GM13976 (cell line): ENCODE data around the gene ACSF3.

ENCODE experiments used
- DNase-seq: peaks from one replicate; pipeline ENCODE4 v3.0.0; 2012; ENCODE audit warnings: low spot score
- in situ Hi-C: fragments of 300-500 bp; cut with MboI; formaldehyde crosslinking; loops from one replicate; pipeline ENCODE4 v1.12.0; 2022; ENCODE audit warnings: low sequenced_read_pairs, mixed read lengths, inconsistent platforms; ENCODE audit not compliant: unreplicated experiment
- TF ChIP-seq, protein P1 (sequence below): IDR thresholded peaks from 2 replicates; pipeline ENCODE4 v1.5.1; 2012; ENCODE audit warnings: borderline replicate concordance, mild to moderate bottlenecking; ENCODE audit not compliant: insufficient read depth; ENCODE audit errors: extremely low read depth, missing control alignments, control extremely low read depth

Gene ACSF3

DNA sequence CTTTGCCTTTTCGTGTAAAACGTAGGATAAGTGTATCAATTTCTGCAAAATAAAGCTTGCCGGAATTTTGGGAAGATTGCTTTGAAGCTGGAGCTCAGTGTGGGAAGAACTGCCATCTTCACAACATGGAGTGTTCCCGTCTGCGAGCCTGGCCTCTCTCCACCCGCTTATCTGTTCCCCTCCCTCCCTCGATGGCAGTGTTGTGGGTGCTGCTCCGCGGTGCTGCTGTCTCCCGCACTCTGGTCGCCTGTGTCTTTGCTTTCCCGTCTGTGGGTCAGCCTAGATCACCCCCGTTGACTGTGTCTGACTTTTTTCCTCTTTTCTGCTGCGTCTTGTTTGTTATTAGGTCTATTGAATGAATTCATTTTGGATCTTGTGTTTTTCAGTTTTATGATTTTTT lies 17.0 kb downstream of the ACSF3 start:
- TF ChIP-seq, protein P1, sequence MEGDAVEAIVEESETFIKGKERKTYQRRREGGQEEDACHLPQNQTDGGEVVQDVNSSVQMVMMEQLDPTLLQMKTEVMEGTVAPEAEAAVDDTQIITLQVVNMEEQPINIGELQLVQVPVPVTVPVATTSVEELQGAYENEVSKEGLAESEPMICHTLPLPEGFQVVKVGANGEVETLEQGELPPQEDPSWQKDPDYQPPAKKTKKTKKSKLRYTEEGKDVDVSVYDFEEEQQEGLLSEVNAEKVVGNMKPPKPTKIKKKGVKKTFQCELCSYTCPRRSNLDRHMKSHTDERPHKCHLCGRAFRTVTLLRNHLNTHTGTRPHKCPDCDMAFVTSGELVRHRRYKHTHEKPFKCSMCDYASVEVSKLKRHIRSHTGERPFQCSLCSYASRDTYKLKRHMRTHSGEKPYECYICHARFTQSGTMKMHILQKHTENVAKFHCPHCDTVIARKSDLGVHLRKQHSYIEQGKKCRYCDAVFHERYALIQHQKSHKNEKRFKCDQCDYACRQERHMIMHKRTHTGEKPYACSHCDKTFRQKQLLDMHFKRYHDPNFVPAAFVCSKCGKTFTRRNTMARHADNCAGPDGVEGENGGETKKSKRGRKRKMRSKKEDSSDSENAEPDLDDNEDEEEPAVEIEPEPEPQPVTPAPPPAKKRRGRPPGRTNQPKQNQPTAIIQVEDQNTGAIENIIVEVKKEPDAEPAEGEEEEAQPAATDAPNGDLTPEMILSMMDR: no peak
- in situ Hi-C loops: no loop called here

DNA sequence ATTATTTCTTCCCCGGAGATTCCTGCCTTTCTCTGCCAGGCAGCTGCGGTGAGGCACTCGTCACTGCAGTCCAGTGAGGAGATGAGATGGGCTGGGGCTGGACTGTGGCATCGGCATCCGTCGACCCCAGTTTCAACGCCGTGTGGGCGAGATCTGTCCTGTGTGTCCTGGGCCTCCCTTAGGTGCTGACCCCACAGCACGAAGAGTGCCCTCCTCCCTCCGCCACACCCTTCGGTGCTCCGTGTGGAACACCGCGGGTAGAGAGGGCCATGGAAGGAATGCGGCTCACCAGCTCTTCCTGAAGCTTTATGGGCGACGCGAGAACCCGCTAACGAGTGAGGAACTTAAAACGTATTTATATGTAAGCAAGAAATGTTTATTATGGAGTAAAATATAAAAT lies 17.6 kb downstream of the ACSF3 start:
- TF ChIP-seq, protein P1: no peak
- DNase-seq: no peak
- in situ Hi-C loops: no loop called here

More for the DNA sequence above, 17.0 kb downstream of the ACSF3 start:
- no peak for DNase-seq

DNA sequence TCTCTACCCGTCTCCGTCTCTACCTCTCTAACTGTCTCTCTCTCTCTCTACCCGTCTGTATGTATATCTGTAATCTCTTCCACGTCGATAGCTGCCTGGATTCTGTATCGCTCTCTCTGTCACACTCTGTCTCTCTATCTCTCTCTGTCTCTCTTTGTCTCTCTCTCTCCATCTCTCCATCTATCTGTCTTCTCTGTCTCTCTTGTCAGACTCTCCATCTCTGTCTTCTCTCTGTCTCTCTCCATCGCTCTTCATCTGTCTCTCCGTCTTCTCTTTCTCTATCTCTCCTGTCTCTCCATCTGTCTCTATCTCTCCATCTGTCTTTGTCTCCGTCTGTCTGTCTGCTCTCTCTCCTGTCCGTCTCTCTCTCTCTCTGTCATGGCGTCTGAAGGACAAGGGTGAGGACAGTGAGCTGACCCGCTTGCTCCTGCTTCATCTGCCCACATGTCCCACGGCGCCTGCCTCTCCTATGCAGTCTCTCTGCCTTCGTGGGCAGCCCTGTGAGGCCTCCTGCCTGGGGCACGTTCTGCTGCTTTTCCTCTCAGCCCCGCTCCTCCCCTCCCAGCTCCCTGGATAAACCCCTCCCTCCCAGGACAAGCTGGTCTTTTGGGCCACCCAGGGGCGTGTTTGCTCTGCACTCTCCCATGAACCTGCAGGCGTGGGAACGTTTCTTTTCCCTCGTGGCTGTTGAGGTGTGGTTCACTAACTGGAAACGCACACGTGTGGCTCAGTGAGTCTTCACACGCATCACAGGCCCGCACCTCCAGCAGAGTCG lies 18.9 kb downstream of the ACSF3 start:
- DNase-seq: no peak
- in situ Hi-C loops: no loop called here
- TF ChIP-seq, protein P1: no peak

DNA sequence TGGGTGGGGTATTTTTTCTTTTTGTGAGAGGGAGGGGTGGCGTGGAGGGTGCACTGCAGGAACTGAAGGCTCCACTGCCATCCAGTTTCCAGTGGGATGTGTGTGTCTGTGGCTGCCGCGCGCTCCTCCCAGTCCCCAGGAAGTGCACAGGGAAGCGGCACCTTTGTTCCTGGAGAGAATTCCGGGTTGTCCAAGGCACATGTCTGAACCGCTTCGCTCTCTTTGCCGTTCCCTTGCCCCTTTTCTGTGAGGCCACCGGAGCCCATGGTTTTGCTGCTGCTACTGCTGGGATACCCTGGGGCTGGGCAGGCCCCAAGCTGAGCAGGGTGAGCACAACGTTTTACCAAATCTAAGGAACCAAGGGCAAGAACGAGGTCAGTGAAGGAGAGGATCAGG lies 19.5 kb downstream of the ACSF3 start:
- TF ChIP-seq, protein P1: no peak
- DNase-seq: no peak
- in situ Hi-C loops: no loop called here

DNA sequence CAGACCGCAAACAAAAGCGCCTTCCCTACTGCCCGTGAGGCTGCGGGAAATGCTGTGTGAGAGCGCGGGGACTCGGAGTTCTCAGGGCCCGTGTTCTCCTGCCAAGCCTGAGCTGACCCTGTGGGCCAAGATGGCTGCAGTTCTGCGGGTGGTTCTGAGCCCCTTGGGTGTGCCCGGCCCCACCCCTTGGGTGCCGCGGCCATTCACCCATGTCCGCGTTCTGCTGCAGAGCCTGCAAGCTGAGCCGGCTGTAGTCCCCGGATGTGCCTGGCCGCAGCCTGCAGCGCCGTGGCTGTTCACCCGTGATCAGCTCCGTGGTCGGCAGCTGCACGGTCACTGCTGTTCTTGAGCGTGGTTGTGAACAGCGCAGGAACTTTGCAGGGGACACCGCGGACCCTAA lies 20.0 kb downstream of the ACSF3 start:
- TF ChIP-seq, protein P1: no peak
- in situ Hi-C loops: no loop called here
- DNase-seq: no peak

DNA sequence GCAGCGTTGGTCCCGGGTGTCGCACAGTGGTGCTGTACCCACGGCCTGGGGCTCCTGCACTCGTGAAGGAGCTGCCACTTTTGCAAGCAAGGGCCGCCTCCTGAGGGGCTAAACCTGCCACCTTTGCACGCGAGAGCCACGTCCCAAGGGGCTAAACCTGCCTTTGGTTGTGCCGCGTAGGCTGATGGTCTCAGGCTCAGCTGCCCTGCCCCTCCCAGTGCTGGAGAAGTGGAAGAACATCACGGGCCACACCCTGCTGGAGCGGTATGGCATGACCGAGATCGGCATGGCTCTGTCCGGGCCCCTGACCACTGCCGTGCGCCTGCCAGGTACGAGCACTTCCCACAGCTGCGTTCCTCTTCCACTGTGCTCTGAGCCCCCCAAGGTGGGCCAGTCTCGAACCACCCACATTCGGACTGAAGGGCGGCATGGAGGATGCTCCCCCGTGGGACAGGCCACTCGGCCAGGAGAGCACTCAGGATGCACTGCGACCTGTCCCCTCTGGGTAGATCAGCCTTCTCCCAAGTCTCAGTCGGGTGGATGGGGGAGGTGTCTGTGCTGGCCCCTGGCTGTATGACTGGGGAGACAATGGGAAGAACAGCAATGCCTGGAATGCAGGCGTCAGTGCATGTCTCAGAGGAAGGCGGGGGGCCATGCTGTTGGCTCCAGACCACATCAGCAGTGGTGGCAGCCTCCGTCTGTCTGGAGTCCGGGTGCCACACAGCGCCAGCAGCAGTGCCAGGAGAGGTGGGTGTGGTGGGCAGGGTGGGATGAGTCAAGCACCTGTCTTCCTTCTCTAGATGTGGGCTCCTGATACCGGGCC lies 20.7 kb downstream of the ACSF3 start:
- no peak for DNase-seq
- in situ Hi-C loops: no loop called here
- TF ChIP-seq, protein P1: no peak
